Measurements from ENCODE around the gene CDCA7L.

DNA sequence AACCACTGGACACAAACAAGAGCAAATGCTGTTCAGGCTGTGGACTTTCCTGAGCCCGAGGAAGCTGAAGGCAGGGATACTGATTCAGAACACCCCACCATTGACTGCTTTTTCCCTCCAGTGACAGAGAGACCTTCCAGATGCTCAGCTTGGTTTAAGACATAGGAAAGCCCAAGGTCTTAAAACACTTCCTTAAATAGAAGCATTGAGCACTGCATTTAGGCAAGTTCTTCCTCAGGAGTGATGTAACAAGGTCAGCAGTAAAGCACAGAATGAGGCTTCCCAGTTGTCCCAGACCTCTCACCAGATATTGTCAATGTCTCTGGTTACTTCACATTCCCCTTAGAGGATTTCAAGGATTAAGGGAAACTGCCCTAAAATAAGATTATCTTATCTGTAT lies 19.6 kb upstream of the CDCA7L start:
- TF ChIP-seq, protein P1, sequence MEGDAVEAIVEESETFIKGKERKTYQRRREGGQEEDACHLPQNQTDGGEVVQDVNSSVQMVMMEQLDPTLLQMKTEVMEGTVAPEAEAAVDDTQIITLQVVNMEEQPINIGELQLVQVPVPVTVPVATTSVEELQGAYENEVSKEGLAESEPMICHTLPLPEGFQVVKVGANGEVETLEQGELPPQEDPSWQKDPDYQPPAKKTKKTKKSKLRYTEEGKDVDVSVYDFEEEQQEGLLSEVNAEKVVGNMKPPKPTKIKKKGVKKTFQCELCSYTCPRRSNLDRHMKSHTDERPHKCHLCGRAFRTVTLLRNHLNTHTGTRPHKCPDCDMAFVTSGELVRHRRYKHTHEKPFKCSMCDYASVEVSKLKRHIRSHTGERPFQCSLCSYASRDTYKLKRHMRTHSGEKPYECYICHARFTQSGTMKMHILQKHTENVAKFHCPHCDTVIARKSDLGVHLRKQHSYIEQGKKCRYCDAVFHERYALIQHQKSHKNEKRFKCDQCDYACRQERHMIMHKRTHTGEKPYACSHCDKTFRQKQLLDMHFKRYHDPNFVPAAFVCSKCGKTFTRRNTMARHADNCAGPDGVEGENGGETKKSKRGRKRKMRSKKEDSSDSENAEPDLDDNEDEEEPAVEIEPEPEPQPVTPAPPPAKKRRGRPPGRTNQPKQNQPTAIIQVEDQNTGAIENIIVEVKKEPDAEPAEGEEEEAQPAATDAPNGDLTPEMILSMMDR (IDR thresholded peaks at IDR 0.05) = no peak
- TF ChIP-seq POLR2A (IDR thresholded peaks at IDR 0.05) = no peak

Data from body of pancreas (tissue), 4 donors.